Measurements from ENCODE around the gene CHAD. TPM values are rescaled to one million over a fixed set of nuclear protein-coding genes. Genes with fewer than 3 reads are reported as not detected.

Gene CHAD
- polyA plus RNA-seq = 1 to 10 TPM in 1 of 3 donors, under 1 TPM in 1, not detected in 1; 0.54 to 5.6 TPM

GRCh38 chr17:50468304-50469207 is at the start of gene CHAD:
Gene CHAD (minus strand): TSS chr17:50468880. CDS start chr17:50468813, 67 bp downstream.
- 25 to 55% (median 26%) methylated on average over 68 to 71 of the region's 71 CpGs for WGBS, 3 donors
- H3K27ac ChIP-seq (ENCODE audit: low read depth, low read length) = no peak within 1 kb of the TSS

- 71 to 84% (median 79%) methylated on average over 8 of the region's 8 CpGs for WGBS, 3 donors
These were observed 49.1 kb upstream of the CHAD start for GRCh38 chr17:50517504-50518383.

GRCh38 chr17:50517011-50517410 is 48.3 kb upstream of the CHAD start:
- WGBS, 3 donors = 81 to 95% (median 82%) methylated on average over 4 of the region's 4 CpGs
- no peak overlapping the region for H3K27ac ChIP-seq (ENCODE audit: low read depth, low read length)

More at GRCh38 chr17:50517504-50518383, 49.1 kb upstream of the CHAD start:
- no peak overlapping the region for H3K27ac ChIP-seq (ENCODE audit: low read depth, low read length)

GRCh38 chr17:50514936-50515702 is 46.4 kb upstream of the CHAD start:
- WGBS, 3 donors = 69 to 82% (median 69%) methylated on average over 6 of the region's 6 CpGs
- H3K27ac ChIP-seq (ENCODE audit: low read depth, low read length) = no peak overlapping the region

GRCh38 chr17:50514388-50514787 is 45.7 kb upstream of the CHAD start:
- WGBS, 3 donors = 71 to 77% (median 73%) methylated on average over 3 of the region's 3 CpGs
- no peak overlapping the region for H3K27ac ChIP-seq (ENCODE audit: low read depth, low read length)

GRCh38 chr17:50513495-50513894 is 44.8 kb upstream of the CHAD start:
- no peak overlapping the region for H3K27ac ChIP-seq (ENCODE audit: low read depth, low read length)
- 33 to 75% (median 59%) methylated on average over 4 of the region's 4 CpGs for WGBS, 3 donors

GRCh38 chr17:50511058-50511457 is 42.4 kb upstream of the CHAD start:
- 43 to 58% (median 49%) methylated on average over 3 of the region's 3 CpGs for WGBS, 3 donors
- no peak overlapping the region for H3K27ac ChIP-seq (ENCODE audit: low read depth, low read length)

- no peak overlapping the region for H3K27ac ChIP-seq (ENCODE audit: low read depth, low read length)
- WGBS, 3 donors = 27 to 44% (median 32%) methylated on average over 32 of the region's 32 CpGs
These were observed 40.1 kb upstream of the CHAD start for GRCh38 chr17:50508573-50509460.

- WGBS, 3 donors = 6 to 16% (median 8%) methylated on average over 61 to 66 of the region's 66 CpGs
These were observed 39.3 kb upstream of the CHAD start, which contains the start of gene MYCBPAP for GRCh38 chr17:50507871-50508572. Gene MYCBPAP (plus strand): TSS chr17:50508439. CDS start chr17:50508675, 236 bp downstream.

GRCh38 chr17:50506298-50506697 is 37.6 kb upstream of the CHAD start:
- WGBS, 3 donors = 74 to 77% (median 76%) methylated on average over 7 of the region's 7 CpGs
- H3K27ac ChIP-seq (ENCODE audit: low read depth, low read length) = no peak overlapping the region

More at GRCh38 chr17:50507871-50508572, 39.3 kb upstream of the CHAD start, which contains the start of gene MYCBPAP:
- no peak within 1 kb of the TSS for H3K27ac ChIP-seq (ENCODE audit: low read depth, low read length)

- no peak overlapping the region for H3K27ac ChIP-seq (ENCODE audit: low read depth, low read length)
- WGBS, 3 donors = 60 to 62% (median 60%) methylated on average over 7 of the region's 7 CpGs
These were observed 37.0 kb upstream of the CHAD start for GRCh38 chr17:50505591-50506130.

- H3K27ac ChIP-seq (ENCODE audit: low read depth, low read length) = no peak overlapping the region
- WGBS, 3 donors = 88 to 90% (median 89%) methylated on average over 9 of the region's 9 CpGs
These were observed 33.8 kb upstream of the CHAD start for GRCh38 chr17:50502301-50502990.

- 21 to 38% (median 30%) methylated on average over 5 of the region's 5 CpGs for WGBS, 3 donors
- no peak overlapping the region for H3K27ac ChIP-seq (ENCODE audit: low read depth, low read length)
These were observed 32.4 kb upstream of the CHAD start for GRCh38 chr17:50501054-50501453.

GRCh38 chr17:50499721-50500120 is 31.0 kb upstream of the CHAD start:
- H3K27ac ChIP-seq (ENCODE audit: low read depth, low read length) = no peak overlapping the region
- 95 to 98% (median 97%) methylated on average over 2 of the region's 2 CpGs for WGBS, 3 donors

- H3K27ac ChIP-seq (ENCODE audit: low read depth, low read length) = no peak overlapping the region
These were observed 30.6 kb upstream of the CHAD start for GRCh38 chr17:50499270-50499669.

Measured in adipose tissue (tissue), 3 donors.